HG02885 (cell line): ENCODE results near the gene MYL6.
"Not testable (repeated sequence)": the region's sequence is repeated elsewhere in the genome, so short reads cannot be mapped to it uniquely, and the experiment has no call there.

ENCODE experiments used
- ATAC-seq: cut with Tn5 transposase; IDR thresholded peaks from one replicate; pipeline ENCODE4 v1.9.1; 2021; ENCODE audit warnings: mild to moderate bottlenecking; ENCODE audit not compliant: unreplicated experiment, poor library complexity

Gene MYL6

DNA sequence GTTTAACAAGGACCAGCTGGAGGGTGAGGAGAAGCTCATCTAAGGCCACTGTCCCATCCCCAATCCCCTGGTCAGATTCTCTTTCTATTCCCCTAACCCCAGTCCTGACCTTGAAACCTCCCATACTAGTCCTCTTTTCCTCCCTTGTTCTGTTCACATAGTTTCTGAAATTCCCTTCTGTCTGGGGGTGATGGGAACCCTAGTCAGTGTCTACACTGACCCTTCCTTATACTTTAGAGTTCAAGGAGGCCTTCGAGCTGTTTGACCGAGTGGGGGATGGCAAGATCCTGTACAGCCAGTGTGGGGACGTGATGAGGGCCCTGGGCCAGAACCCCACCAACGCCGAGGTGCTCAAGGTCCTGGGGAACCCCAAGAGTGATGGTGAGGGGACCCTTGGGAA lies 3.3 kb upstream of the MYL6 start:
- no peak for ATAC-seq

GRCh38 chr12:56155256-56155845 lies 2.8 kb upstream of the MYL6 start:
- no peak for ATAC-seq

- ATAC-seq: not testable (repeated sequence)
These were observed 1.5 kb upstream of the MYL6 start for GRCh38 chr12:56156464-56157200.

DNA sequence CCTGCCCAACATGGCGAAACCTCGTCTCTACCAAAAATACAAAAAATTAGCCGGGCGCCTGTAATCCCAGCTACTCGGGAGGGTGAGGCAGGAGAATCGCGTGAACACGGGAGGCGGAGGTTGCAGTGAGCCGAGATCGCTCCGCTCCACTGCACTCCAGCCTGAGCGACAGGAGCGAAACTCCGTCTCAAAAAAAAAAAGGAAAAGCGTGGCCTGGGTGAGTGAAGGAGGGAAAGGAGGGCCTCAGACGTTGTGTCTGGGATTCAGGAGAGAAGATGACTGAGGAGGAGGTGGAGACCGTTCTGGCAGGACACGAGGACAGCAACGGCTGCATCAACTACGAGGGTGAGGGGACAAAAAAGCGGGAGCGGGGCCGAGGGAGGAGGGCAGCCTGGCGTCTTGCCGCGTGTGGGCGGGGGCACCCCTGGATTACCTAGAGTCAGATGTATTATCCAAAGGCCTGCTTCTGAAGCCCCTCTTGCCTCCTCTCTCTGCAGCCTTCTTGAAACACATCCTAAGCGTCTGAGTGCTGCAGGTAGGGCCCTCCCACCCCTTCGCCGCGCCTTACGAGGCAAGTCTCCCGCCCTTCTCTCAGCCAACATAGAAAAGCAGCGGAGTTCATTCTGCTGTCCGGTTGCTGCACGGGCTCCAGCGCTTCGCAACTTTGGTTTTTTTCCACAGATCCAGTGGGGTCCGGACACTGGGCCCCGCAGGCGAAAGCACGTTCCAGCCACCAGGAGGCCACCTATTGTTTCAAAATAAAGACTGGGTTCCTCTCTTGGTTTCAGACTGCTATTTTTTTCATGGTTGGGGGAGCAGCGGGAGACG lies 744 bp upstream of the MYL6 start:
- ATAC-seq: peak; percentile 31

- ATAC-seq: no peak
These were observed 835 bp downstream of the MYL6 start for GRCh38 chr12:56158926-56159461.

GRCh38 chr12:56159482-56160192 lies 1.5 kb downstream of the MYL6 start:
- ATAC-seq: no peak

DNA sequence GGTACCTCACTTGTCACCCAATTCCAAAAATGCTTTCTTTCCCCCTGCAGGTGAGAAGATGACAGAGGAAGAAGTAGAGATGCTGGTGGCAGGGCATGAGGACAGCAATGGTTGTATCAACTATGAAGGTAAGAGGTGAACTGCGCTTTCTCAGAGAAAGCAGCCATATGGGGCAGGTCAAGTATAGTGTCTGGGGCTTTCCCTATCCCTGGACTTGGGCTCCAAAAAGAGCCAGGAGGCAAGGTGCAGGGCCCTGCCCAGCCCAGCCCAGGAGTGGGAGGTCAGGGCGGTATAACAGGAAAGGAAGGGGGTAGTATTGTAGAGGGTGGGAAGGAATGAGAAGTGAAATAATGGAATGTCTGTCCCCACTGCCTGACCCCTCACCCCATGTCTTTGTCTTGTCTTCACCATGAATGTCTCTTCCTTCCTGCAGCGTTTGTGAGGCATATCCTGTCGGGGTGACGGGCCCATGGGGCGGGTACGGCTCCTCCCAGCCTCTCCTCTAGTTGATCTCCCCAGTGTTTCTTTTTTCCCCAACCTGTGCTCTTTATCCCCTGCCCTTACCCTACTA lies 2.1 kb downstream of the MYL6 start:
- ATAC-seq: no peak

DNA sequence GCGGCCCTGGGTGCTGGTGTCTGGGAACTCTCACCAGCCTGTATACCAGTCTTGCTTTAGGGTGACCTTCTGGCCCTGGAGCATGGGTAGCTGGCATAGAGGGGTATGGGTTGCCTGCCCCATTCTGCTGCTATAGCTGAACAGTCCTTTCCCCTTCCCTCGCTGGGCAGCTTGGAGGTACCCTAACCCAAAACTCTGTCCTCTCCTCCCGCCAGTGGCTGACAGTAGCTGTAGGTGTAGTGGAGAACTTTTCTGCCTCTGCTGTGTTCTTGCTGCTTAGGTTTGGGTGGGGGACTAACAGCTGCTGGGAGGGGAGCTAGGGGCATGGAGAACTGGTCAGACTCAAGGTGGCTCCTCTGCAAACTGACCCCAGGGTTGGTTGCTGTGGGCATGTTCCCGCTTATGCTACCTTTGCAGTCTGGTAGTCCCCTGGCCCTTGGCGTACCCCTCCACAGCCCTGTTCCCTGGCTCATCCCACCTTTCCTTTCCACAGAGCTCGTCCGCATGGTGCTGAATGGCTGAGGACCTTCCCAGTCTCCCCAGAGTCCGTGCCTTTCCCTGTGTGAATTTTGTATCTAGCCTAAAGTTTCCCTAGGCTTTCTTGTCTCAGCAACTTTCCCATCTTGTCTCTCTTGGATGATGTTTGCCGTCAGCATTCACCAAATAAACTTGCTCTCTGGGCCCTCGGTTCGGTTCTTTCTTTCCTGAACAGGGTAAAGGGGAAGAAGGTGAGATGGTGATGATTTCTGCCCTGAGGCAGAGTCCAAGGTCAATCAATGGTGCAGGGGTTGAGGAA lies 2.9 kb downstream of the MYL6 start:
- ATAC-seq: no peak

DNA sequence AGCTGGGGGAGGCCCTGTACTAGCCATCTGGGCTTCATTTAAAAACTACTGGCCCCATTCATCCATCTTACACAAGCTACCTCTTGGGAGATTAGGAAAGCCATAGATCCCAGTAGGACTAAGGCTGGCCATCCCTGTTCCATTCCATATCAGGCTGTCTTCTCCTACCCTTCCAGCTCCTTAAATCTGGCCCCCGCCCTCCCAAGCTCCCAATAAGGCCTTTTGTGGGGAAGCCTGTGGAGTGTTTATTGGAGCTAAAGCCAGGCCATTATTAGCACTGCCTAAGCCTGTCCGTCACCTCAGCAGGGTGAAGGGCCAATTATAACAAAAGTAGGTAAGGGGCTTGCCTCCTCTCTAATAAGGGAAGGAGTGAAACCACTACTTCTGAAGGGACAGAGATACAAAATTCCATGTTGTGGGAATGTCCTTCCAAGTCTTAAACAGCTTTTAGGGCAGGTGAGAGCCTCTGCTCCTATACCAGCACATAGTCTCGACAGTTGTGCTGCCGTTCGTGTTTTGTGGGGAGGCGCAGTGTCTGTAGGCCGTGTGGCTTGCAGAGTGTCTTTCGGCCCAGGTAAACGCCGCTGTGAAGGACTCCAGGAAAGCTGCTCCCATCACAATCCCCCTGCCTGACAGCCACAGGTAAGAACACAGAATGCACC lies 3.7 kb downstream of the MYL6 start:
- ATAC-seq: no peak

GRCh38 chr12:56162468-56163290 lies 4.5 kb downstream of the MYL6 start:
- no peak for ATAC-seq

- no peak for ATAC-seq
These were observed 5.6 kb downstream of the MYL6 start for GRCh38 chr12:56163533-56164344.

DNA sequence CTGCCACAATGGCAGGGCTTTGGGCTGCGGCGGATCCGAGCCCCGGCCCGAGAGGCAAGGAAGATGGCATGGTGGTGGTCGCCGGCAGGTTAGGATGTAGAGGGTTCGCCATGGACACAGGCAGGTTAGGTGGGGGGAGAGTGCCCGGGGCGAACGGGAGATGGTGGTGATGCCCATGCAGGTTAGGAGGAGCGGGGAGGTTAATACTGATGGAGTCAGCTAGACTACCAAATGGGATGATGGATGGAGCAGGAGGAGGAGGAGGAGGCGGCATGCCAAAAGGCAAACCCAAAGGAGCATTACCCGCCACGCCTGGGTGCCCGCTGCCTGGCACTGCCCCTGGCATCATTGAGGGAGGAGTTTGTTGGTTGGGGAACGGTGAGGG lies 6.2 kb downstream of the MYL6 start:
- no peak for ATAC-seq

GRCh38 chr12:56165369-56165768 lies 7.2 kb downstream of the MYL6 start:
- ATAC-seq: no peak

GRCh38 chr12:56169229-56169759 lies 11.1 kb downstream of the MYL6 start:
- no peak for ATAC-seq

- ATAC-seq: no peak
These were observed 14.7 kb downstream of the MYL6 start for GRCh38 chr12:56172839-56173238.

DNA sequence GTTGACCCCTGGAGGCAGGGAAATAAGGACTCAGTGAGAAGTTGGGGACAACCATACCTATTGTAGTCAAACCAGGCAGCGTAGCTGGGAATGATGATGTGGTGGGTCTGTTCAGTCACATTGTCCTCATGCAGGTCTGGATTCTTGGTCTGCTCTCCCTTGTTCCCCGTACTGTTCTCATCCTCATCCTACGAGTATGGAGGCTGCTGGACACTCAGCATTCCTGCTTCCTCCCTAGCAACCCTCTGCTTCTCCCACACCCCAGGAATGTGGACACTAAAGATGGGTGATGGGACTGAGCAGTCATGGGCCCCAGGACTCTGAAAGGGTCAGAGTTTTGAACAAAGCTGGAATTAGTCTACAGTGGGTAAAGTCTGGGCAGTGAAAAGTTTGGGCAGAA lies 20.2 kb downstream of the MYL6 start:
- ATAC-seq: no peak

- no peak for ATAC-seq
These were observed 28.8 kb downstream of the MYL6 start for GRCh38 chr12:56186957-56187356.
